GM12874 (cell line): Measurements from ENCODE around the gene ATL1.

ENCODE experiments used
- CTCF ChIP-seq: IDR thresholded peaks from 2 replicates; pipeline ENCODE4 v1.5.1; 2011; ENCODE audit warnings: low read depth, mild to moderate bottlenecking, control low read depth, low read length, moderate library complexity; ENCODE audit not compliant: insufficient read depth

Gene ATL1

GRCh38 chr14:50541159-50541567, 18.8 kb upstream of the ATL1 start:
- TF ChIP-seq CTCF = no peak

- TF ChIP-seq CTCF = peak; percentile 57
These were observed 17.0 kb upstream of the ATL1 start for GRCh38 chr14:50542941-50543418.

GRCh38 chr14:50544911-50545310, 15.0 kb upstream of the ATL1 start:
- TF ChIP-seq CTCF = no peak

GRCh38 chr14:50545618-50546017, 14.3 kb upstream of the ATL1 start:
- TF ChIP-seq CTCF = no peak

GRCh38 chr14:50550294-50550693, 9.7 kb upstream of the ATL1 start:
- no peak for TF ChIP-seq CTCF

- no peak for TF ChIP-seq CTCF
These were observed 8.1 kb upstream of the ATL1 start for GRCh38 chr14:50551877-50552276.

GRCh38 chr14:50560931-50561285, 963 bp downstream of the ATL1 start:
- TF ChIP-seq CTCF = no peak

- TF ChIP-seq CTCF = no peak
These were observed 2.9 kb downstream of the ATL1 start for GRCh38 chr14:50562841-50563240.
